HepG2 (cell line): ENCODE data around the gene IGF2. TPM values are rescaled to one million over a fixed set of nuclear protein-coding genes. Genes with fewer than 3 reads are reported as not detected.
A peak's percentile ranks its signal among the peaks of the same experiment; 100 is the strongest.

Source experiments
- DPF2 ChIP-seq: sonication (generic); formaldehyde crosslinking; IDR thresholded peaks from 2 replicates; pipeline ENCODE4 v1.4.0; 2020; ENCODE audit warnings: mild to moderate bottlenecking, low read depth, missing genetic modification reagents, borderline replicate concordance
- DZIP1 ChIP-seq: sonication (generic); formaldehyde crosslinking; IDR thresholded peaks from 2 replicates; pipeline ENCODE4 v1.5.0; 2020; ENCODE audit warnings: mild to moderate bottlenecking, missing genetic modification reagents
- GABPB1 ChIP-seq: IDR thresholded peaks from 2 replicates; pipeline ENCODE4 v1.6.1; 2016; ENCODE audit warnings: mild to moderate bottlenecking, missing genetic modification reagents, moderate library complexity, missing compliant biosample characterization
- HOXA3 ChIP-seq: sonication (generic); formaldehyde crosslinking; IDR thresholded peaks from 2 replicates; pipeline ENCODE4 v1.5.0; 2020; ENCODE audit warnings: missing genetic modification reagents
- PCBP2 ChIP-seq: fragments of 200-400 bp; formaldehyde crosslinking; optimal IDR thresholded peaks from 2 replicates; pipeline ENCODE3; 2018; ENCODE audit warnings: low read length, low read depth; ENCODE audit not compliant: poor library complexity, severe bottlenecking
- PREB ChIP-seq: sonication (generic); formaldehyde crosslinking; IDR thresholded peaks from 2 replicates; pipeline ENCODE4 v1.4.0; 2020; ENCODE audit warnings: missing genetic modification reagents
- PTBP1 ChIP-seq: fragments of 200-400 bp; formaldehyde crosslinking; IDR thresholded peaks from 2 replicates; pipeline ENCODE4 v1.6.1; 2018; ENCODE audit warnings: low read length, low read depth; ENCODE audit not compliant: poor library complexity, severe bottlenecking
- SKI ChIP-seq: fragments of 450-650 bp; IDR thresholded peaks from one replicate; pipeline ENCODE4 v1.6.1; 2018; ENCODE audit warnings: mild to moderate bottlenecking; ENCODE audit not compliant: partially characterized antibody
- SRSF1 ChIP-seq: fragments of 200-400 bp; formaldehyde crosslinking; optimal IDR thresholded peaks from 2 replicates; pipeline ENCODE3; 2017; ENCODE audit warnings: mild to moderate bottlenecking, low read depth, low read length, moderate library complexity
- TCF12 ChIP-seq, 2 experiments: fragments of 450-650 bp in 1 of 2; sonication (generic) in 1 of 2; formaldehyde crosslinking in 1 of 2; IDR thresholded peaks; 2 replicates each; pipeline versions ENCODE4 v1.6.1 to v1.8.0; 2017 to 2022; ENCODE audit warnings: antibody characterized with exemption in 1 of 2, mild to moderate bottlenecking in 1 of 2, missing genetic modification reagents in 1 of 2, moderate library complexity in 1 of 2
- THAP9 ChIP-seq: sonication (generic); formaldehyde crosslinking; IDR thresholded peaks from 2 replicates; pipeline ENCODE4; 2020; ENCODE audit warnings: missing genetic modification reagents, mild to moderate bottlenecking, borderline replicate concordance
- ZNF121 ChIP-seq: sonication (generic); formaldehyde crosslinking; IDR thresholded peaks from 2 replicates; pipeline ENCODE4 v1.5.0; 2020; ENCODE audit warnings: mild to moderate bottlenecking, missing genetic modification reagents
- ZNF124 ChIP-seq: sonication (generic); formaldehyde crosslinking; IDR thresholded peaks from 2 replicates; pipeline ENCODE4 v1.4.0; 2020; ENCODE audit warnings: missing genetic modification reagents
- ZNF441 ChIP-seq: sonication (generic); formaldehyde crosslinking; IDR thresholded peaks from 2 replicates; pipeline ENCODE4 v1.7.0; 2021; ENCODE audit warnings: missing genetic modification reagents, borderline replicate concordance
- ZNF574 ChIP-seq: sonication (generic); formaldehyde crosslinking; IDR thresholded peaks from 2 replicates; pipeline ENCODE4 v1.4.0; 2020; ENCODE audit warnings: missing genetic modification reagents
- ZNF772 ChIP-seq: sonication (generic); formaldehyde crosslinking; IDR thresholded peaks from 2 replicates; pipeline ENCODE4 v1.5.0; 2020; ENCODE audit warnings: mild to moderate bottlenecking, missing genetic modification reagents
- ZSCAN9 ChIP-seq: IDR thresholded peaks from 2 replicates; pipeline ENCODE4 v1.6.1; 2016; ENCODE audit warnings: borderline replicate concordance
- ZZZ3 ChIP-seq: sonication (generic); formaldehyde crosslinking; IDR thresholded peaks from 2 replicates; pipeline ENCODE4 v1.4.0; 2020; ENCODE audit warnings: missing genetic modification reagents, mild to moderate bottlenecking, borderline replicate concordance
- polyA plus RNA-seq, 8 experiments: library from polyadenylated mRNA; depleted of rRNA in 3 of 8; stranded (reverse) in 7 of 8; unstranded in 1 of 8; fragments of >200 nt; fragmentation: Illumina TruSeq in 4 of 8; extraction: Trizol in 4 of 8; gene quantifications; 2 replicates each; pipeline versions ENCODE4 v1.2.1 to v1.2.3, GENCODE V29; 2011 to 2016; ENCODE audit warnings: low read depth in 4 of 8, missing spikeins in 1 of 8, mixed read lengths in 1 of 8; ENCODE audit not compliant: insufficient read depth in 1 of 8
- total RNA-seq, 5 experiments: library from RNA; depleted of rRNA; stranded (reverse); fragments of >200 nt; fragmentation: Illumina TruSeq; extraction: Trizol; gene quantifications; 2 replicates each; pipeline ENCODE4 v1.2.3, GENCODE V29; 2016; ENCODE audit warnings: low read depth in 1 of 5

Gene IGF2
- total and polyA plus RNA-seq, 2 of the 13 experiments (the other 11 are each of a cell fraction or from before 2014, with no cell fraction given) = 79.1 to 254 TPM

- TF ChIP-seq ZNF574 (CRISPR knock-in tag) = peak; percentile 81
- no peak for TF ChIP-seq DPF2 (CRISPR knock-in tag)
- no peak for TF ChIP-seq SRSF1
- no peak for TF ChIP-seq PCBP2
- no peak for TF ChIP-seq ZNF121 (CRISPR knock-in tag)
- 0 out of 2 replicates have a peak, but pooled peaks have one; percentile 25 for TF ChIP-seq ZNF772 (CRISPR knock-in tag)
- no peak for TF ChIP-seq TCF12 (IDR thresholded peaks at IDR 0.05)
- TF ChIP-seq TCF12 (CRISPR knock-in tag; IDR thresholded peaks at IDR 0.05) = no peak; the same call in 1 of the 2 replicates
- no peak for TF ChIP-seq ZZZ3 (CRISPR knock-in tag)
- TF ChIP-seq ZNF124 (CRISPR knock-in tag) = peak; percentile 43; the same call in 1 of the 2 replicates
- TF ChIP-seq HOXA3 (CRISPR knock-in tag) = peak; percentile 49; the same call in 1 of the 2 replicates
- no peak for TF ChIP-seq DZIP1
- TF ChIP-seq PREB (CRISPR knock-in tag) = no peak
- TF ChIP-seq GABPB1 (CRISPR knock-in tag) = peak; percentile 74
- no peak for TF ChIP-seq ZNF441 (CRISPR knock-in tag)
- TF ChIP-seq PTBP1 = no peak
- peak; percentile 65; the same call in 1 of the 2 replicates for TF ChIP-seq ZSCAN9 (CRISPR knock-in tag)
- TF ChIP-seq THAP9 (CRISPR knock-in tag) = no peak
- no peak for TF ChIP-seq SKI
Observed at GRCh38 chr11:2102132-2102882, 36.9 kb downstream of the IGF2 start (continued).
